ENCODE results near the gene LRRC73.

Gene LRRC73

DNA sequence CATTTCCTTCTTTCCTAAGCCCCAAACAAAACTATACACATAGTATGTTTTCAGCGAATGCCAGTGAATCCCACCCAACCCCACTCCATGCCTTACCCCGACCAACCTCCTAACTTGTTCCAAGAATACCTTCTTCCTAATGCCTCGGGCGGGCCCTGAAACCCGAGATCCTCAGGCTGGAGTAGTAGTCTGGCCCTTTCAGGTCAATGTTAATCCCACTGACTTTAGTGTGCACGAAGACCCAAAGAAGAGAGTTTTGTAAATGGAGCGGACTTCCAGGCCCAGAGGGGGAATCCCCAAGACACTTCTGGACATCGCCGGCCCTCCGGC lies 6.2 kb upstream of the LRRC73 start:
- H3K27me3 ChIP-seq (replicated peaks): no peaks in the 10 kb centered on the region
- TF ChIP-seq, protein P1, sequence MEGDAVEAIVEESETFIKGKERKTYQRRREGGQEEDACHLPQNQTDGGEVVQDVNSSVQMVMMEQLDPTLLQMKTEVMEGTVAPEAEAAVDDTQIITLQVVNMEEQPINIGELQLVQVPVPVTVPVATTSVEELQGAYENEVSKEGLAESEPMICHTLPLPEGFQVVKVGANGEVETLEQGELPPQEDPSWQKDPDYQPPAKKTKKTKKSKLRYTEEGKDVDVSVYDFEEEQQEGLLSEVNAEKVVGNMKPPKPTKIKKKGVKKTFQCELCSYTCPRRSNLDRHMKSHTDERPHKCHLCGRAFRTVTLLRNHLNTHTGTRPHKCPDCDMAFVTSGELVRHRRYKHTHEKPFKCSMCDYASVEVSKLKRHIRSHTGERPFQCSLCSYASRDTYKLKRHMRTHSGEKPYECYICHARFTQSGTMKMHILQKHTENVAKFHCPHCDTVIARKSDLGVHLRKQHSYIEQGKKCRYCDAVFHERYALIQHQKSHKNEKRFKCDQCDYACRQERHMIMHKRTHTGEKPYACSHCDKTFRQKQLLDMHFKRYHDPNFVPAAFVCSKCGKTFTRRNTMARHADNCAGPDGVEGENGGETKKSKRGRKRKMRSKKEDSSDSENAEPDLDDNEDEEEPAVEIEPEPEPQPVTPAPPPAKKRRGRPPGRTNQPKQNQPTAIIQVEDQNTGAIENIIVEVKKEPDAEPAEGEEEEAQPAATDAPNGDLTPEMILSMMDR (IDR thresholded peaks at IDR 0.05; ENCODE audit: low read depth, low read length, missing control alignments): no peak
- peak overlapping the region; percentile 91 for H3K4me3 ChIP-seq (ENCODE audit: low read depth, low read length)
- peaks cover 60% of the 10 kb centered on the region for H3K36me3 ChIP-seq (replicated peaks)
- H3K27ac ChIP-seq: peak overlapping the region; percentile 69
- no peak for DNase-seq
- in situ Hi-C loops (cut with HindIII; ENCODE audit: low pct_ligation_motif_present, low sequenced_read_pairs): no loop called here

DNA sequence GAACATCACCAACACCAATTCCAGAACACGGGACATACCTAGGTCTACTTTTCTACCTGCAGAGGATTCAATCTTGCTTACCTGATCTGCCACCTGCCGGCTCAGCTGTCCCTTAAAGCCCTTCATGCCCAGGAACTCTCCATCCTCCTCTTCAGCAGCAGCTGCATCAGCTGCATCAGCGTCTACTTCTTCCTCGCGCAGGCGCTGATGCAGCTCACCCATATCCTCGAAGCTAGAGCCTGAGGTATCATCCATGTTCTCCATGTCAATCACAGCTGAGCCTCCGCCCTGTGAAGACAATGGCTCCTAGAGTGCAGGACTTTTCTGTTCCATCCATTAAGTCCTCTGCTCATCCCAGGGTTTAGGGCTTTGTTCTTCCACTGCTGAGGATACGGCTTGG lies 5.7 kb upstream of the LRRC73 start:
- Histone ChIP-seq H3K27ac (peak overlapping the region; percentile 69), H3K36me3 (replicated peaks) (peaks cover 60% of the 10 kb centered on the region), H3K27me3 (replicated peaks) (no peaks in the 10 kb centered on the region), H3K4me3 (ENCODE audit: low read depth, low read length) (peak overlapping the region; percentile 91)
- DNase-seq: no peak
- TF ChIP-seq, protein P1 (IDR thresholded peaks at IDR 0.05; ENCODE audit: low read depth, low read length, missing control alignments): no peak
- in situ Hi-C loops (cut with HindIII; ENCODE audit: low pct_ligation_motif_present, low sequenced_read_pairs): no loop called here

GRCh38 chr6:43511824-43512415 lies 1.8 kb upstream of the LRRC73 start:
- in situ Hi-C loops (cut with HindIII; ENCODE audit: low pct_ligation_motif_present, low sequenced_read_pairs): no loop called here
- peaks cover 44% of the 10 kb centered on the region for H3K36me3 ChIP-seq (replicated peaks)
- H3K27me3 ChIP-seq (replicated peaks): no peaks in the 10 kb centered on the region
- no peak overlapping the region for H3K4me3 ChIP-seq (ENCODE audit: low read depth, low read length)
- TF ChIP-seq, protein P1 (IDR thresholded peaks at IDR 0.05; ENCODE audit: low read depth, low read length, missing control alignments): no peak
- no peak overlapping the region for H3K27ac ChIP-seq
- DNase-seq: no peak

GRCh38 chr6:43510827-43511163 lies 649 bp upstream of the LRRC73 start:
- no peaks in the 10 kb centered on the region for H3K27me3 ChIP-seq (replicated peaks)
- in situ Hi-C loops (cut with HindIII; ENCODE audit: low pct_ligation_motif_present, low sequenced_read_pairs): no loop called here
- DNase-seq: no peak
- H3K4me3 ChIP-seq (ENCODE audit: low read depth, low read length): peak overlapping the region; percentile 58
- H3K36me3 ChIP-seq (replicated peaks): peaks cover 44% of the 10 kb centered on the region
- TF ChIP-seq, protein P1 (IDR thresholded peaks at IDR 0.05; ENCODE audit: low read depth, low read length, missing control alignments): no peak
- no peak overlapping the region for H3K27ac ChIP-seq

GRCh38 chr6:43509142-43509983 lies 783 bp downstream of the LRRC73 start:
- TF ChIP-seq, protein P1 (IDR thresholded peaks at IDR 0.05; ENCODE audit: low read depth, low read length, missing control alignments): peak; percentile 1
- Histone ChIP-seq H3K4me3 (ENCODE audit: low read depth, low read length) (peak overlapping the region; percentile 58), H3K27me3 (replicated peaks) (no peaks in the 10 kb centered on the region), H3K36me3 (replicated peaks) (peaks cover 39% of the 10 kb centered on the region), H3K27ac (no peak overlapping the region)
- in situ Hi-C loops (cut with HindIII; ENCODE audit: low pct_ligation_motif_present, low sequenced_read_pairs): no loop called here
- no peak for DNase-seq

All from brain microvascular endothelial cell (primary cell).